ENCODE measurements around the gene VILL.

The VILL gene

GRCh38 chr3:37990527-37990926 is at the start of gene VILL:
VILL (plus strand) TSS chr3:37990786; CDS start chr3:37993673, 2,887 bp downstream.
- no peak for DNase-seq
- H3K9me2 ChIP-seq (replicated peaks; ENCODE audit: insufficient read depth, low read length) = no peaks in the 10 kb centered on the region
- H3K9ac ChIP-seq (ENCODE audit: low read length) = no peak within 1 kb of the TSS

GRCh38 chr3:37941608-37942508 is 48.7 kb upstream of the VILL start:
- no peak overlapping the region for H3K27ac ChIP-seq (ENCODE audit: low read length)
- no peak for DNase-seq
- H3K4me1 ChIP-seq (ENCODE audit: low read length) = 0 out of 2 replicates have a peak, but pooled peaks cover 3% of the 10 kb centered on the region
- no peaks in the 10 kb centered on the region for H3K9me3 ChIP-seq (replicated peaks; ENCODE audit: insufficient read depth, low read length)
- H3K79me2 ChIP-seq (ENCODE audit: low read length) = no peaks in the 10 kb centered on the region
- H3K4me3 ChIP-seq (ENCODE audit: low read length) = no peak overlapping the region
- TF ChIP-seq EZH2phosphoT487 (IDR thresholded peaks at IDR 0.05; ENCODE audit: low read length) (no peak), EZH2 (optimal IDR thresholded peaks at IDR 0.05; ENCODE audit: low read depth, low read length) (no peak), CTCF (IDR thresholded peaks at IDR 0.05; ENCODE audit: low read length) (no peak)
- no peaks in the 10 kb centered on the region for H4K20me1 ChIP-seq (ENCODE audit: insufficient read depth, low read length)
- no peaks in the 10 kb centered on the region for H3K9me2 ChIP-seq (replicated peaks; ENCODE audit: insufficient read depth, low read length)
- H3K9ac ChIP-seq (ENCODE audit: low read length) = no peak overlapping the region
- no peak overlapping the region for H2AFZ ChIP-seq (ENCODE audit: low read length)
- no peak overlapping the region for H3K4me2 ChIP-seq (ENCODE audit: low read depth, low read length)
- no peaks in the 10 kb centered on the region for H3K27me3 ChIP-seq (replicated peaks; ENCODE audit: insufficient read depth, low read length)
- no peaks in the 10 kb centered on the region for H3F3A ChIP-seq (ENCODE audit: insufficient read depth, low read length)
- no peaks in the 10 kb centered on the region for H3K36me3 ChIP-seq (replicated peaks; ENCODE audit: insufficient read depth, low read length)

More at GRCh38 chr3:37990527-37990926, at the start of gene VILL:
- TF ChIP-seq CTCF (IDR thresholded peaks at IDR 0.05; ENCODE audit: low read length) (no peak), EZH2phosphoT487 (IDR thresholded peaks at IDR 0.05; ENCODE audit: low read length) (no peak), EZH2 (optimal IDR thresholded peaks at IDR 0.05; ENCODE audit: low read depth, low read length) (no peak)
- Histone ChIP-seq H3K4me2 (ENCODE audit: low read depth, low read length) (no peak within 1 kb of the TSS), H3F3A (ENCODE audit: insufficient read depth, low read length) (0 out of 2 replicates have a peak, but pooled peaks cover 5% of the 10 kb centered on the region), H3K36me3 (replicated peaks; ENCODE audit: insufficient read depth, low read length) (no peaks in the 10 kb centered on the region), H4K20me1 (ENCODE audit: insufficient read depth, low read length) (no peaks in the 10 kb centered on the region), H3K79me2 (ENCODE audit: low read length) (no peaks in the 10 kb centered on the region), H3K4me1 (ENCODE audit: low read length) (peaks cover 14% of the 10 kb centered on the region), H3K27ac (ENCODE audit: low read length) (no peak within 1 kb of the TSS), H3K27me3 (replicated peaks; ENCODE audit: insufficient read depth, low read length) (no peaks in the 10 kb centered on the region; the same call in 1 of the 2 replicates), H2AFZ (ENCODE audit: low read length) (no peak within 1 kb of the TSS), H3K4me3 (ENCODE audit: low read length) (no peak within 1 kb of the TSS), H3K9me3 (replicated peaks; ENCODE audit: insufficient read depth, low read length) (no peaks in the 10 kb centered on the region)

GRCh38 chr3:37942646-37943045 is 47.9 kb upstream of the VILL start:
- H3K4me1 ChIP-seq (ENCODE audit: low read length) = 0 out of 2 replicates have a peak, but pooled peaks cover 3% of the 10 kb centered on the region

More at GRCh38 chr3:37942646-37943045, 47.9 kb upstream of the VILL start:
- H4K20me1 ChIP-seq (ENCODE audit: insufficient read depth, low read length) = no peaks in the 10 kb centered on the region
- H3K9me2 ChIP-seq (replicated peaks; ENCODE audit: insufficient read depth, low read length) = no peaks in the 10 kb centered on the region
- no peaks in the 10 kb centered on the region for H3F3A ChIP-seq (ENCODE audit: insufficient read depth, low read length)
- H3K4me3 ChIP-seq (ENCODE audit: low read length) = no peak overlapping the region
- no peak overlapping the region for H3K27ac ChIP-seq (ENCODE audit: low read length)
- no peak overlapping the region for H2AFZ ChIP-seq (ENCODE audit: low read length)
- H3K4me2 ChIP-seq (ENCODE audit: low read depth, low read length) = no peak overlapping the region
- no peak overlapping the region for H3K9ac ChIP-seq (ENCODE audit: low read length)
- no peaks in the 10 kb centered on the region for H3K36me3 ChIP-seq (replicated peaks; ENCODE audit: insufficient read depth, low read length)
- DNase-seq = no peak
- TF ChIP-seq EZH2 (optimal IDR thresholded peaks at IDR 0.05; ENCODE audit: low read depth, low read length) = no peak
- no peak for TF ChIP-seq EZH2phosphoT487 (IDR thresholded peaks at IDR 0.05; ENCODE audit: low read length)
- no peak for TF ChIP-seq CTCF (IDR thresholded peaks at IDR 0.05; ENCODE audit: low read length)
- no peaks in the 10 kb centered on the region for H3K79me2 ChIP-seq (ENCODE audit: low read length)
- no peaks in the 10 kb centered on the region for H3K27me3 ChIP-seq (replicated peaks; ENCODE audit: insufficient read depth, low read length)
- no peaks in the 10 kb centered on the region for H3K9me3 ChIP-seq (replicated peaks; ENCODE audit: insufficient read depth, low read length)
